ENCODE results near the gene FIZ1. TPM values are rescaled to one million over a fixed set of nuclear protein-coding genes. Genes with fewer than 3 reads are reported as not detected.

Gene FIZ1
- total and polyA plus RNA-seq, 2 experiments from 2014 or later: 5.4 to 10.1 TPM

DNA sequence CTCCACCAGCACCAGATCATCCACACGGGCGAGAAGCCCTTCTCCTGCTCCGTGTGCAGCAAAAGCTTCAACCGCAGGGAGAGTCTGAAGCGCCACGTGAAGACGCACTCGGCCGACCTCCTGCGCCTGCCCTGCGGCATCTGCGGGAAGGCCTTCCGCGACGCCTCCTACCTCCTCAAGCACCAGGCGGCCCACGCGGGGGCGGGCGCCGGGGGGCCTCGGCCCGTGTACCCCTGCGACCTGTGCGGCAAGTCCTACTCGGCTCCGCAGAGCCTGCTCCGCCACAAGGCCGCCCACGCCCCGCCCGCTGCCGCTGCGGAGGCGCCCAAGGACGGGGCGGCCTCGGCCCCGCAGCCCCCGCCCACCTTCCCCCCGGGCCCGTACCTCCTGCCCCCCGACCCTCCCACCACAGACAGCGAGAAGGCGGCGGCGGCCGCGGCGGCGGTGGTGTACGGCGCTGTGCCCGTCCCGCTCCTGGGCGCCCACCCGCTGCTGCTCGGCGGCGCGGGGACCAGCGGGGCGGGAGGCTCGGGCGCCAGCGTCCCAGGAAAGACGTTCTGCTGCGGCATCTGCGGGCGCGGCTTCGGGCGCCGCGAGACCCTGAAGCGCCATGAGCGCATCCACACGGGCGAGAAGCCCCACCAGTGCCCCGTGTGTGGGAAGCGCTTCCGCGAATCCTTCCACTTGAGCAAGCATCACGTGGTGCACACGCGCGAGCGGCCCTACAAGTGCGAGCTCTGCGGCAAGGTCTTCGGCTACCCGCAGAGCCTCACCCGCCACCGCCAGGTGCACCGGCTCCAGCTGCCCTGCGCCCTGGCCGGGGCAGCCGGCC is 15.6 kb upstream of the FIZ1 start (continued):
- TF ChIP-seq ZNF462 (CRISPR knock-in tag; IDR thresholded peaks at IDR 0.05): no peak
- no peak for TF ChIP-seq CREB1 (CRISPR knock-in tag; IDR thresholded peaks at IDR 0.05; ENCODE audit: low read depth)
- TF ChIP-seq CTCF (conservative IDR thresholded peaks at IDR 0.05; ENCODE audit: low read depth in 2 of 2): no peak
- TF ChIP-seq REST (IDR thresholded peaks at IDR 0.05; ENCODE audit: unreplicated experiment): no peak
- TF ChIP-seq STAT1 (IDR thresholded peaks at IDR 0.05; ENCODE audit: unreplicated experiment): no peak
